ENCODE data around the gene ERC2.

- no peak for TF ChIP-seq POLR2A (IDR thresholded peaks at IDR 0.05)
- TF ChIP-seq CTCF (IDR thresholded peaks at IDR 0.05) = no peak
These were observed 1000.0 kb downstream of the ERC2 start for GRCh38 chr3:55468251-55468650.

All from ovary (tissue), 3 donors.